Activated T-cell treated with anti-CD3 and anti-CD28 coated beads for 24 hours (primary cell): ENCODE results near the gene C1orf115.
"Not testable (repeated sequence)": the region's sequence is repeated elsewhere in the genome, so short reads cannot be mapped to it uniquely, and the experiment has no call there.

ENCODE experiments used
- DNase-seq: peaks from one replicate; pipeline ENCODE4 v3.0.0-alpha.2; 2020; ENCODE audit warnings: low read depth

C1orf115 gene

GRCh38 chr1:220726634-220727033 lies 36.5 kb downstream of the C1orf115 start:
- no peak for DNase-seq

- no peak for DNase-seq
These were observed 37.4 kb downstream of the C1orf115 start for GRCh38 chr1:220727519-220727918.

GRCh38 chr1:220730486-220730885 lies 40.3 kb downstream of the C1orf115 start:
- no peak for DNase-seq

GRCh38 chr1:220732137-220732536 lies 42.0 kb downstream of the C1orf115 start:
- no peak for DNase-seq

- no peak for DNase-seq
These were observed 42.5 kb downstream of the C1orf115 start for GRCh38 chr1:220732621-220733020.

- DNase-seq, result peak; percentile 77
These were observed 43.0 kb downstream of the C1orf115 start for GRCh38 chr1:220733086-220733601.

- DNase-seq, result no peak
These were observed 44.6 kb downstream of the C1orf115 start for GRCh38 chr1:220734571-220735326.

- DNase-seq, result not testable (repeated sequence)
These were observed 46.1 kb downstream of the C1orf115 start for GRCh38 chr1:220736283-220736682.

- no peak for DNase-seq
These were observed 51.2 kb downstream of the C1orf115 start for GRCh38 chr1:220741349-220741748.

- DNase-seq, result no peak
These were observed 51.7 kb downstream of the C1orf115 start for GRCh38 chr1:220741825-220742224.

- no peak for DNase-seq
These were observed 52.4 kb downstream of the C1orf115 start for GRCh38 chr1:220742520-220742919.

GRCh38 chr1:220746851-220747250 lies 56.7 kb downstream of the C1orf115 start:
- no peak for DNase-seq

- DNase-seq, result no peak
These were observed 57.4 kb downstream of the C1orf115 start for GRCh38 chr1:220747437-220748088.

GRCh38 chr1:220748089-220748934 lies 58.1 kb downstream of the C1orf115 start, which contains the start of gene MTARC2:
Gene MTARC2, plus strand, starts transcription at chr1:220748322. Its CDS starts 210 bp downstream, at chr1:220748532.
- DNase-seq, result peak; percentile 2
